Endothelial cell of umbilical vein (primary cell): ENCODE results near the gene TMEM132A.

ENCODE experiments used
- CTCF ChIP-seq, 2 donors: IDR thresholded peaks; 1 replicate in 1 of 2; 2 replicates in 1 of 2; pipeline ENCODE4 v1.5.1; 2011; ENCODE audit warnings: low read length in 2 of 2, mild to moderate bottlenecking in 2 of 2, moderate library complexity in 2 of 2, control low read depth in 1 of 2, inconsistent platforms in 1 of 2, low read depth in 1 of 2; ENCODE audit not compliant: insufficient read depth in 1 of 2; ENCODE audit errors: extremely low read depth in 1 of 2
- EZH2 ChIP-seq: IDR thresholded peaks from 2 replicates; pipeline ENCODE4 v1.6.1; 2012; ENCODE audit warnings: borderline replicate concordance, low read depth, mild to moderate bottlenecking, moderate library complexity, low read length, inconsistent platforms; ENCODE audit not compliant: severe bottlenecking
- FOS ChIP-seq: IDR thresholded peaks from 2 replicates; pipeline ENCODE4 v1.6.1; 2011; ENCODE audit warnings: mild to moderate bottlenecking, low read length, moderate library complexity, borderline replicate concordance; ENCODE audit not compliant: insufficient read depth
- GATA2 ChIP-seq: IDR thresholded peaks from 2 replicates; pipeline ENCODE4 v1.7.0; 2011; ENCODE audit warnings: low read depth, mild to moderate bottlenecking, moderate library complexity, mixed read lengths, low read length; ENCODE audit not compliant: insufficient read length, insufficient read depth
- JUN ChIP-seq: IDR thresholded peaks from 2 replicates; pipeline ENCODE4 v1.6.1; 2011; ENCODE audit warnings: borderline replicate concordance, low read depth; ENCODE audit not compliant: insufficient read length, insufficient read depth
- MAX ChIP-seq: IDR thresholded peaks from 2 replicates; pipeline ENCODE4 v1.6.1; 2011; ENCODE audit not compliant: insufficient read depth, insufficient read length
- MYC ChIP-seq: IDR thresholded peaks from one replicate; pipeline ENCODE4 v1.6.1; 2011; ENCODE audit warnings: mild to moderate bottlenecking, low read depth, low read length
- POLR2A ChIP-seq: IDR thresholded peaks from 2 replicates; pipeline ENCODE4 v1.6.1; 2012; ENCODE audit warnings: low read depth, mild to moderate bottlenecking, control low read depth, low read length
- POLR2AphosphoS5 ChIP-seq: IDR thresholded peaks from 2 replicates; pipeline ENCODE4 v1.6.1; 2012; ENCODE audit warnings: low read depth, mild to moderate bottlenecking, control low read depth, low read length, moderate library complexity; ENCODE audit not compliant: insufficient read depth

- TF ChIP-seq CTCF (IDR thresholded peaks at IDR 0.05; ENCODE audit: extremely low read depth in 1 of 2, insufficient read depth in 1 of 2, low read depth in 1 of 2, low read length in 2 of 2) = no peak
- no peak for TF ChIP-seq MAX
- no peak for TF ChIP-seq POLR2AphosphoS5
- no peak for TF ChIP-seq EZH2
- no peak for TF ChIP-seq POLR2A
- TF ChIP-seq MYC = no peak
- TF ChIP-seq JUN = no peak
- TF ChIP-seq GATA2 = no peak
- TF ChIP-seq FOS = no peak
These were observed 2.9 kb downstream of the TMEM132A start for GRCh38 chr11:60927061-60927592.
